Liver (tissue), 3 donors: Measurements from ENCODE around the gene PHF21B.
"Not testable (repeated sequence)": the region's sequence is repeated elsewhere in the genome, so short reads cannot be mapped to it uniquely, and the experiment has no call there.

Source experiments
- ATF3 ChIP-seq: IDR thresholded peaks from 2 replicates; pipeline ENCODE4 v1.6.1; 2016; ENCODE audit warnings: antibody characterized with exemption
- CTCF ChIP-seq: fragments of 150-350 bp; IDR thresholded peaks from 2 replicates; pipeline ENCODE4 v1.5.1; 2017; ENCODE audit warnings: improper control_type of control experiment, low read depth, low read length; ENCODE audit not compliant: missing input control
- EGR1 ChIP-seq, 2 donors: IDR thresholded peaks; 2 replicates each; pipeline ENCODE4 v1.6.1; 2016 to 2018; ENCODE audit warnings: antibody characterized with exemption in 2 of 2, low read depth in 2 of 2
- FOXA1 ChIP-seq: IDR thresholded peaks from 2 replicates; pipeline ENCODE4 v1.6.1; 2016; ENCODE audit warnings: antibody characterized with exemption
- GABPA ChIP-seq, 2 donors: IDR thresholded peaks in 1 of 2; conservative IDR thresholded peaks in 1 of 2; 2 replicates each; pipeline ENCODE4 v1.6.1; 2016; ENCODE audit warnings: antibody characterized with exemption in 2 of 2, mild to moderate bottlenecking in 1 of 2, moderate library complexity in 1 of 2
- HNF4G ChIP-seq: IDR thresholded peaks from 2 replicates; pipeline ENCODE4 v1.6.1; 2016; ENCODE audit warnings: antibody characterized with exemption
- JUND ChIP-seq, 2 donors: IDR thresholded peaks; 2 replicates each; pipeline ENCODE4 v1.6.1; 2016; ENCODE audit warnings: antibody characterized with exemption in 2 of 2
- RXRA ChIP-seq, 2 donors: IDR thresholded peaks; 2 replicates each; pipeline ENCODE4 v1.6.1; 2017 to 2018; ENCODE audit warnings: antibody characterized with exemption in 2 of 2, mild to moderate bottlenecking in 1 of 2
- SP1 ChIP-seq: IDR thresholded peaks from 2 replicates; pipeline ENCODE4 v1.6.1; 2018; ENCODE audit warnings: antibody characterized with exemption, mild to moderate bottlenecking
- TAF1 ChIP-seq: conservative IDR thresholded peaks from 2 replicates; pipeline ENCODE4 v1.6.1; 2016; ENCODE audit warnings: antibody characterized with exemption, mild to moderate bottlenecking
- YY1 ChIP-seq: IDR thresholded peaks from 2 replicates; pipeline ENCODE4 v1.6.1; 2016; ENCODE audit warnings: antibody characterized with exemption, mild to moderate bottlenecking
- TF ChIP-seq, protein P1 (sequence below): IDR thresholded peaks from 2 replicates; pipeline ENCODE4 v1.6.1; 2016; ENCODE audit warnings: antibody characterized with exemption
- TF ChIP-seq, protein P2 (sequence below): IDR thresholded peaks from 2 replicates; pipeline ENCODE4 v1.6.1; 2016; ENCODE audit warnings: antibody characterized with exemption, mild to moderate bottlenecking
- TF ChIP-seq, protein P3 (sequence below): IDR thresholded peaks from 2 replicates; pipeline ENCODE4 v1.6.1; 2016; ENCODE audit warnings: antibody characterized with exemption
- donor health status: healthy.
- donor health status: healthy.

- TF ChIP-seq CTCF; TAF1; EGR1 (IDR thresholded peaks at IDR 0.05; ENCODE audit: low read depth in 2 of 2); FOXA1; HNF4G; SP1; RXRA (IDR thresholded peaks at IDR 0.05); GABPA (IDR thresholded peaks at IDR 0.05 in 1 of 2, conservative IDR thresholded peaks at IDR 0.05 in 1 of 2); YY1; ATF3; JUND (IDR thresholded peaks at IDR 0.05): not testable (repeated sequence)
- TF ChIP-seq, protein P1, sequence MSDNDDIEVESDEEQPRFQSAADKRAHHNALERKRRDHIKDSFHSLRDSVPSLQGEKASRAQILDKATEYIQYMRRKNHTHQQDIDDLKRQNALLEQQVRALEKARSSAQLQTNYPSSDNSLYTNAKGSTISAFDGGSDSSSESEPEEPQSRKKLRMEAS = not testable (repeated sequence)
- TF ChIP-seq, protein P2, sequence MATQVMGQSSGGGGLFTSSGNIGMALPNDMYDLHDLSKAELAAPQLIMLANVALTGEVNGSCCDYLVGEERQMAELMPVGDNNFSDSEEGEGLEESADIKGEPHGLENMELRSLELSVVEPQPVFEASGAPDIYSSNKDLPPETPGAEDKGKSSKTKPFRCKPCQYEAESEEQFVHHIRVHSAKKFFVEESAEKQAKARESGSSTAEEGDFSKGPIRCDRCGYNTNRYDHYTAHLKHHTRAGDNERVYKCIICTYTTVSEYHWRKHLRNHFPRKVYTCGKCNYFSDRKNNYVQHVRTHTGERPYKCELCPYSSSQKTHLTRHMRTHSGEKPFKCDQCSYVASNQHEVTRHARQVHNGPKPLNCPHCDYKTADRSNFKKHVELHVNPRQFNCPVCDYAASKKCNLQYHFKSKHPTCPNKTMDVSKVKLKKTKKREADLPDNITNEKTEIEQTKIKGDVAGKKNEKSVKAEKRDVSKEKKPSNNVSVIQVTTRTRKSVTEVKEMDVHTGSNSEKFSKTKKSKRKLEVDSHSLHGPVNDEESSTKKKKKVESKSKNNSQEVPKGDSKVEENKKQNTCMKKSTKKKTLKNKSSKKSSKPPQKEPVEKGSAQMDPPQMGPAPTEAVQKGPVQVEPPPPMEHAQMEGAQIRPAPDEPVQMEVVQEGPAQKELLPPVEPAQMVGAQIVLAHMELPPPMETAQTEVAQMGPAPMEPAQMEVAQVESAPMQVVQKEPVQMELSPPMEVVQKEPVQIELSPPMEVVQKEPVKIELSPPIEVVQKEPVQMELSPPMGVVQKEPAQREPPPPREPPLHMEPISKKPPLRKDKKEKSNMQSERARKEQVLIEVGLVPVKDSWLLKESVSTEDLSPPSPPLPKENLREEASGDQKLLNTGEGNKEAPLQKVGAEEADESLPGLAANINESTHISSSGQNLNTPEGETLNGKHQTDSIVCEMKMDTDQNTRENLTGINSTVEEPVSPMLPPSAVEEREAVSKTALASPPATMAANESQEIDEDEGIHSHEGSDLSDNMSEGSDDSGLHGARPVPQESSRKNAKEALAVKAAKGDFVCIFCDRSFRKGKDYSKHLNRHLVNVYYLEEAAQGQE = not testable (repeated sequence)
- TF ChIP-seq, protein P3, sequence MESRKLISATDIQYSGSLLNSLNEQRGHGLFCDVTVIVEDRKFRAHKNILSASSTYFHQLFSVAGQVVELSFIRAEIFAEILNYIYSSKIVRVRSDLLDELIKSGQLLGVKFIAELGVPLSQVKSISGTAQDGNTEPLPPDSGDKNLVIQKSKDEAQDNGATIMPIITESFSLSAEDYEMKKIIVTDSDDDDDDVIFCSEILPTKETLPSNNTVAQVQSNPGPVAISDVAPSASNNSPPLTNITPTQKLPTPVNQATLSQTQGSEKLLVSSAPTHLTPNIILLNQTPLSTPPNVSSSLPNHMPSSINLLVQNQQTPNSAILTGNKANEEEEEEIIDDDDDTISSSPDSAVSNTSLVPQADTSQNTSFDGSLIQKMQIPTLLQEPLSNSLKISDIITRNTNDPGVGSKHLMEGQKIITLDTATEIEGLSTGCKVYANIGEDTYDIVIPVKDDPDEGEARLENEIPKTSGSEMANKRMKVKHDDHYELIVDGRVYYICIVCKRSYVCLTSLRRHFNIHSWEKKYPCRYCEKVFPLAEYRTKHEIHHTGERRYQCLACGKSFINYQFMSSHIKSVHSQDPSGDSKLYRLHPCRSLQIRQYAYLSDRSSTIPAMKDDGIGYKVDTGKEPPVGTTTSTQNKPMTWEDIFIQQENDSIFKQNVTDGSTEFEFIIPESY = not testable (repeated sequence)
These were observed 42.9 kb upstream of the PHF21B start for GRCh38 chr22:45052665-45053064.
